Right atrium auricular region (tissue), 2 donors: ENCODE data around the gene NBPF20. TPM values are rescaled to one million over a fixed set of nuclear protein-coding genes. Genes with fewer than 3 reads are reported as not detected.
"Not testable (repeated sequence)": the region's sequence is repeated elsewhere in the genome, so short reads cannot be mapped to it uniquely, and the experiment has no call there.

Experiments
- DNase-seq: peaks from one replicate; pipeline ENCODE4 v3.0.0-alpha.2; 2019; ENCODE audit warnings: low spot score
- H3K27ac ChIP-seq, 2 donors: fragments of 200-600 bp; sonication (generic); 1 replicate in 1 of 2; 2 replicates in 1 of 2; pipeline ENCODE4 v1.5.1; 2016 to 2019
- H3K27me3 ChIP-seq, 2 donors: fragments of 200-600 bp; sonication (generic); one replicate each; pipeline versions ENCODE4 v1.5.1 to v1.6.0; 2017 to 2019
- H3K36me3 ChIP-seq: fragments of 200-600 bp; sonication (generic); one replicate; pipeline ENCODE4 v1.5.1; 2016
- H3K4me1 ChIP-seq, 2 donors: fragments of 200-600 bp; sonication (generic); one replicate each; pipeline versions ENCODE4 v1.5.1 to v1.6.0; 2017 to 2019
- H3K4me3 ChIP-seq, 2 donors: fragments of 200-600 bp; sonication (generic); 1 replicate in 1 of 2; 2 replicates in 1 of 2; pipeline ENCODE4 v1.5.1; 2017 to 2019; ENCODE audit warnings: mild to moderate bottlenecking in 1 of 2, moderate library complexity in 1 of 2
- H3K9me3 ChIP-seq, 2 donors: fragments of 200-600 bp; sonication (generic); one replicate each; pipeline ENCODE4 v1.5.1; 2019
- total RNA-seq, 2 donors: library from RNA; depleted of rRNA; stranded (reverse); fragments of >200 nt; gene quantifications; one replicate each; pipeline ENCODE4 v1.1.0, GENCODE V29; 2016

Gene NBPF20
- total RNA-seq, 2 donors from 2014 or later, result 0.59 to 1.1 TPM

GRCh38 chr1:145453873-145454823 is 28.7 kb upstream of the NBPF20 start:
- not testable (repeated sequence) for H3K27me3 ChIP-seq, H3K4me3 ChIP-seq, H3K36me3 ChIP-seq, DNase-seq, H3K9me3 ChIP-seq, H3K4me1 ChIP-seq, H3K27ac ChIP-seq

- not testable (repeated sequence) for H3K36me3 ChIP-seq, H3K27me3 ChIP-seq, H3K4me3 ChIP-seq, H3K4me1 ChIP-seq, DNase-seq, H3K27ac ChIP-seq, H3K9me3 ChIP-seq
Measured at GRCh38 chr1:145452506-145452905, 27.1 kb upstream of the NBPF20 start.

- H3K27ac ChIP-seq, H3K9me3 ChIP-seq, H3K36me3 ChIP-seq, H3K4me1 ChIP-seq, H3K27me3 ChIP-seq, DNase-seq, H3K4me3 ChIP-seq: not testable (repeated sequence)
Measured at GRCh38 chr1:145451914-145452313, 26.5 kb upstream of the NBPF20 start.

GRCh38 chr1:145445219-145445618 is 19.8 kb upstream of the NBPF20 start:
- DNase-seq, H3K4me3 ChIP-seq, H3K36me3 ChIP-seq, H3K4me1 ChIP-seq, H3K27ac ChIP-seq, H3K9me3 ChIP-seq, H3K27me3 ChIP-seq: not testable (repeated sequence)

- H3K36me3 ChIP-seq, H3K9me3 ChIP-seq, DNase-seq, H3K27me3 ChIP-seq, H3K27ac ChIP-seq, H3K4me3 ChIP-seq, H3K4me1 ChIP-seq: not testable (repeated sequence)
Measured at GRCh38 chr1:145442340-145442739, 16.9 kb upstream of the NBPF20 start.

- H3K4me1 ChIP-seq, H3K27ac ChIP-seq, H3K36me3 ChIP-seq, DNase-seq, H3K27me3 ChIP-seq: not testable (repeated sequence)
- Histone ChIP-seq H3K4me3 (peak overlapping the region; percentile 19 to 36), H3K9me3 (peaks cover 0 to 11% of the 10 kb centered on the region in 2 donors)
Measured at GRCh38 chr1:145431363-145432256, 6.2 kb upstream of the NBPF20 start.

- H3K27me3 ChIP-seq, H3K36me3 ChIP-seq, H3K27ac ChIP-seq, DNase-seq, H3K4me1 ChIP-seq, H3K4me3 ChIP-seq: not testable (repeated sequence)
- peaks cover 0 to 11% of the 10 kb centered on the region in 2 donors for H3K9me3 ChIP-seq
Measured at GRCh38 chr1:145430830-145431229, 5.4 kb upstream of the NBPF20 start.

GRCh38 chr1:145429329-145429728 is 3.9 kb upstream of the NBPF20 start:
- H3K36me3 ChIP-seq, H3K27ac ChIP-seq, H3K27me3 ChIP-seq, DNase-seq, H3K4me1 ChIP-seq, H3K4me3 ChIP-seq: not testable (repeated sequence)
- peaks cover 0 to 11% of the 10 kb centered on the region in 2 donors for H3K9me3 ChIP-seq

- DNase-seq, H3K27me3 ChIP-seq, H3K4me1 ChIP-seq, H3K36me3 ChIP-seq: not testable (repeated sequence)
- peak overlapping the region; percentile 61 to 67 for H3K27ac ChIP-seq
- peaks cover 0 to 11% of the 10 kb centered on the region in 2 donors for H3K9me3 ChIP-seq
- peak overlapping the region; percentile 67 to 73 for H3K4me3 ChIP-seq
Measured at GRCh38 chr1:145424612-145425435, 579 bp downstream of the NBPF20 start.

- not testable (repeated sequence) for H3K27ac ChIP-seq
Measured at GRCh38 chr1:145415149-145415548, 10.3 kb downstream of the NBPF20 start.

GRCh38 chr1:145407266-145407665 is 18.1 kb downstream of the NBPF20 start:
- DNase-seq, H3K4me3 ChIP-seq, H3K9me3 ChIP-seq, H3K36me3 ChIP-seq, H3K27me3 ChIP-seq, H3K27ac ChIP-seq, H3K4me1 ChIP-seq: not testable (repeated sequence)

More at GRCh38 chr1:145415149-145415548, 10.3 kb downstream of the NBPF20 start:
- DNase-seq, H3K36me3 ChIP-seq, H3K4me3 ChIP-seq, H3K4me1 ChIP-seq, H3K9me3 ChIP-seq, H3K27me3 ChIP-seq: not testable (repeated sequence)

GRCh38 chr1:145404949-145405348 is 20.5 kb downstream of the NBPF20 start:
- H3K27ac ChIP-seq, H3K4me3 ChIP-seq: not testable (repeated sequence)

GRCh38 chr1:145400701-145401100 is 24.7 kb downstream of the NBPF20 start:
- H3K4me3 ChIP-seq, H3K36me3 ChIP-seq, DNase-seq, H3K9me3 ChIP-seq, H3K4me1 ChIP-seq, H3K27ac ChIP-seq, H3K27me3 ChIP-seq: not testable (repeated sequence)

More at GRCh38 chr1:145404949-145405348, 20.5 kb downstream of the NBPF20 start:
- H3K36me3 ChIP-seq, H3K9me3 ChIP-seq, DNase-seq, H3K4me1 ChIP-seq, H3K27me3 ChIP-seq: not testable (repeated sequence)
